NCI-H2171 (cell line): ENCODE data around the gene OLFM1.
A peak's percentile ranks its signal among the peaks of the same experiment; 100 is the strongest.
"Not testable (repeated sequence)": the region's sequence is repeated elsewhere in the genome, so short reads cannot be mapped to it uniquely, and the experiment has no call there.

ENCODE experiments used
- DNase-seq: peaks from one replicate; lab custom pipeline; 2025; lab: John Stamatoyannopoulos, UW

OLFM1 gene

DNA sequence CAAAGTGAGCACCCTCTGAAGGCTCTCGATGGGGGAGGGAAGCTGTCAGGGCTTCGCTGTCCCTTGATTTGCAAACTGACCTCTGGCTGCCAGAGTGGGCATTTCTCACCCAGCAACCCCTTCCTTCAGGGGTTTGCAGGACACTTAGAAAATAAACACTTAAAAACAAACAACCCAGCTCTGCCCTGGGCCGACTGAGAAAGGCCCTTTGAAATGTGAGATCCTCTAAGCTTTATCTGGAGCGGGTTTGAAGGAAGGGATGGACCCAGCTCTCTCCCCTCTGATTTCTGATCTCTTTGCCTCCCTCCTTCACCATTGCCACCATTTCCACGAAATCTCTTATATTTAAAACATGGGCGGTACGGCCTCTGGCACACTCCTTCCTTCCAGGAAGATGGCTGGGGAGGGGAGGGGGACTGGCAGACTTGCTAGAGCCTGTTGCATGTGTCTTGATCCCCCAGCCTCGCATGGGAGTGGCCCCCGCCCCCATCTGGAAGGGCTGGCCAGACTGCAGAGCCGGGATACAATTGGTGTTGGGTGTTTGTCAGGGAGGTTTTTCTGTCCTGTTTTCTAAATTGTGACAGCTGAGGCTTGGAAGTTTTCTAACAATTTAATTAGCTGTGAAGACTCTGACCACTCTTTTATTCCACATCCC, 20.2 kb downstream of the OLFM1 start:
- no peak for DNase-seq

- DNase-seq = no peak
These were observed 21.5 kb downstream of the OLFM1 start for GRCh38 chr9:135108831-135109510.

DNA sequence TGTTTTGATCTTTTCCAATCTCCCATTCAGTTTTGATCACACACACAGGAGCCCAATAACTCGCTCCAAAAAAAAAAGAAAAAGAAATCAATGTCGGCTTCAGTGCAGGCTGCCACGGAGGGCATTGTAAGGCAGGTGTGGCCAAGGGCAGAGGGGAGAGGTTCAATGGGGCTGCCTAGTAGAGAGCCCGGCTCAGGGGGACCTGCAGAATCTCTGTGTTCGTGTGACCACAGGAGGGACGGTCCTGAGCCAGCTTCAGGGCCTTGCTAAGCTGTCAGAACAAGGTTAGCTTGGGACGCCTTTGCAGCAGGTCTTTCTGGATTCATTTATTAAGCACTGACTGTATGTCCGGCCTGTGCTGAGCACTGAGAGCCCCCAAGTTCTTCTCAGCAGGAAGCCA, 22.2 kb downstream of the OLFM1 start:
- no peak for DNase-seq

GRCh38 chr9:135110416-135110815, 22.9 kb downstream of the OLFM1 start:
- no peak for DNase-seq

GRCh38 chr9:135111600-135111999, 24.1 kb downstream of the OLFM1 start:
- not testable (repeated sequence) for DNase-seq

- no peak for DNase-seq
These were observed 28.9 kb downstream of the OLFM1 start for GRCh38 chr9:135116371-135116770.

- peak; percentile 53 for DNase-seq
These were observed 29.4 kb downstream of the OLFM1 start for GRCh38 chr9:135116881-135117280.

- DNase-seq = no peak
These were observed 29.8 kb downstream of the OLFM1 start for GRCh38 chr9:135117281-135117680.

DNA sequence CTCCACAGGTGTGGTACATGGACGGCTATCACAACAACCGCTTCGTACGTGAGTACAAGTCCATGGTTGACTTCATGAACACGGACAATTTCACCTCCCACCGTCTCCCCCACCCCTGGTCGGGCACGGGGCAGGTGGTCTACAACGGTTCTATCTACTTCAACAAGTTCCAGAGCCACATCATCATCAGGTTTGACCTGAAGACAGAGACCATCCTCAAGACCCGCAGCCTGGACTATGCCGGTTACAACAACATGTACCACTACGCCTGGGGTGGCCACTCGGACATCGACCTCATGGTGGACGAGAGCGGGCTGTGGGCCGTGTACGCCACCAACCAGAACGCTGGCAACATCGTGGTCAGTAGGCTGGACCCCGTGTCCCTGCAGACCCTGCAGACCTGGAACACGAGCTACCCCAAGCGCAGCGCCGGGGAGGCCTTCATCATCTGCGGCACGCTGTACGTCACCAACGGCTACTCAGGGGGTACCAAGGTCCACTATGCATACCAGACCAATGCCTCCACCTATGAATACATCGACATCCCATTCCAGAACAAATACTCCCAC, 32.1 kb downstream of the OLFM1 start:
- DNase-seq = no peak

DNA sequence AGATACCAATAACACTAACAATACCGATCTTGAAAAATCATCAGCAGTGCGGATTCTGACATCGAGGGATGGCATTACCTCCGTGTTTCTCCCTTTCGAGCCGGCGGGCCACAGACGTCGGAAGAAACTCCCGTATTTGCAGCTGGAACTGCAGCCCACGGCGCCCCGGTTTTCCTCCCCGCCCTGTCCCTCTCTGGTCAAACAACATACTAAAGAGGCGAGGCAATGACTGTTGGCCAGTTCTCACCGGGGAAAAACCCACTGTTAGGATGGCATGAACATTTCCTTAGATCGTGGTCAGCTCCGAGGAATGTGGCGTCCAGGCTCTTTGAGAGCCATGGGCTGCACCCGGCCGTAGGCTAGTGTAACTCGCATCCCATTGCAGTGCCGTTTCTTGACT, 32.8 kb downstream of the OLFM1 start:
- no peak for DNase-seq

DNA sequence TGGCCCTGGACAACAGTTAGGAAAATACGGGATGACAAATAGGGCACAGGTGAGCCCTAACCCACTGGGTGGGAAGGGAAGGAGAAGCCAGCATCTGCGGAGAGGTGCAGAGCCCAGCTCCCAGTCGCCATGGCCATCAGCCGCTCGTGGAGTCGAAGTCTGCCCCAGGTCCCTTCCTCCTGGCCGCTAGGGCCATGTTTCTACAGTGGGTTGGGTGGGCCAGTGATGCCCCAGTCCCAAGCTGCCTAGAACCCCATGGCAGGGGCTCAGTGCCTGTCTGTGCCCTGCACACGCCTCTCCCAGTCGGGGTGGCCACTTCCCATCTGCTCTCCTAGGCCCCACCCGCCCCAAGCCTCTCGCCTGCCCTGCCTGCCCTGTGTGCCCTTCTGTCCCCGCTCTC, 34.8 kb downstream of the OLFM1 start:
- no peak for DNase-seq

GRCh38 chr9:135123126-135123772, 35.8 kb downstream of the OLFM1 start:
- DNase-seq = no peak

GRCh38 chr9:135123773-135124134, 36.3 kb downstream of the OLFM1 start:
- DNase-seq = no peak

DNA sequence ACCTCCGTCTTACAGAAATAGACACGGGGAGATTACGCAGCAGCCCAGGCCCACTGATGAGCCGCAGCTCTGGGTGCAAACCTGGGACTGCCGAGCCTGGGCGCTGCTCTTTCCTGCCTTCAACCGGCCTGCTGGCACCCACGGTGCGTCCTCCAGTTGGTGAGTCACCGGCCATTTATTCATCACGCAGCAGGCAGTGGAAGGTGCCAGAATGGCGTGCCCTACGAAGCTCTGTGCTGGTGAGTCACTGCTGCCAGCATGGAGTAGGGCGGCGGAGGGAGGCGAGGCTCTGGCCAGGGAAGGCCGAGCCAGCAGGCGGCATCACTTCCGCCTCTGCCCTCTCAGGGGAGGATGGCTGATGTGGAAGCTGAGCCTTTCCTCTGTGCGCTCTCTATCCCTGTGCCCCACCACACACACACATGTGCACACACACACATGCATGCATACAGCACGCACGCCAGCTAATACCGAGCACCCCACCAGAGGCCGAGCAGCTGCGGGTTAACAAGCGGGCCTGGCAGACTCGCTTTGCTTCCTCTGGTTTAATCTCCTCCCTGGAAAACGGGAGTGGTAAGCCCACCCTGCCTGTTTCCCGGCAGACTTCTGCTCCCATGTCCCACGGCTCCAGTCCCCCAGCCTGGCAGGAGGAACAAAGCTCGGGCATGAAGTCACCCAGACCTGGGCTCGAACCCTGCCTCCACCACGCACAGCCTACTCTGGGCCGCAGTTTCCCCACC, 39.2 kb downstream of the OLFM1 start:
- no peak for DNase-seq

- DNase-seq = no peak
These were observed 40.5 kb downstream of the OLFM1 start for GRCh38 chr9:135127718-135128670.

- no peak for DNase-seq
These were observed 41.7 kb downstream of the OLFM1 start for GRCh38 chr9:135129137-135129695.

DNA sequence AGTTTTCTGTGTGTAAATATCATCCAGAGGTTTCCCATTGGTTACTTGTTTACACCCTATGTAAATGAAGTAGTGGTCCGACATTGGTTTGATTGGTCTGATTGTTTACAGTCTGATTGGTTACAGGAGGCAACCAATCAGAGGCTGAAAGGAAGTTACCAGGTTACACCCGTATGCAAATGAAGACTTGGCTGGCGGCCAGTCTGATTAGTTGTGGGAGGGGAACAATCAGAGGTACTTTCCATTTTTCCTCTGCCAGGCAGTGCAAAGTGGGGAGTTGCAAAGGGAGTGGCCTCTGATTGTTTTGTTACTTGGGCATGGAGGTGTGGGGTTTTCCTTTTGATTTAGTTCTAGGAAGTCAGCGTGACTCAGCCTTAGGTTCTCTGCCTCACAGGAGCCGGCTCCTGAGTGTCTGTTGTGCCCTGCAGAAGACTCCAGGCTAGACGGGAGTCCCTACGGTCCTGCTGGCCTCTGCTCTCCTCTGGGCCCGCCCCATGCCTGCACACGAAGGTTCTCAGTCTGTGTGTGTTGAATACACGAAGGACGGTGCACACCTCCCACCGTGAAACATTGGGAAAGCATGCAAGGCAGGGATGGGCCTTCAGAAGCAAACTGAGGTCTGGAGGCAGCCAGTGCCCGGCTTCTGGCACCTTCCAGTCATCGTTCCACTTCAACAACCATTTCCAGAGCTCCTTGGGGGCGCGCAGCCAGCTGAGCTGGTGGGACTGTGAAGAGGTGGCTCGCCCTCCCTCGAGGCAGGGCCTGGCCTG, 42.9 kb downstream of the OLFM1 start:
- DNase-seq = peak; percentile 69

DNA sequence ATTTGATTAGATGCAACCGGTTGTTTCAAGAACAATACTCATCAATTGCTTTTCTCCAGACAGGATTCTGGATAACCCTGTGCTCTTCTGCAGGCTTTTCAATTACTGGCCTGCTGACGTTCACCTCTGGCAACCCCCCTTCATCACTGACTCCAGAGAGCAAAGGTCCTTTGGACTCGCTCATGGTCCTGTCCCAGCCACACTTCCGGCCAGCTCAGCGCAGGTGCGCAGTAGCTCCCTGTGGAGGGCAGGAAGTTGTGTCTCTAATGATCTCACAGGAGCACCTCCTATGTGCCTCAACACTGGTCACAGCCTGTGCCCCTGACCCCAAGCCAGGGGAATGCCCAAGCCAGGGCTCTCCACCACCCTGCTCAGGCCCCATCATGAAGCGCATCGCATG, 44.0 kb downstream of the OLFM1 start:
- DNase-seq = no peak

DNA sequence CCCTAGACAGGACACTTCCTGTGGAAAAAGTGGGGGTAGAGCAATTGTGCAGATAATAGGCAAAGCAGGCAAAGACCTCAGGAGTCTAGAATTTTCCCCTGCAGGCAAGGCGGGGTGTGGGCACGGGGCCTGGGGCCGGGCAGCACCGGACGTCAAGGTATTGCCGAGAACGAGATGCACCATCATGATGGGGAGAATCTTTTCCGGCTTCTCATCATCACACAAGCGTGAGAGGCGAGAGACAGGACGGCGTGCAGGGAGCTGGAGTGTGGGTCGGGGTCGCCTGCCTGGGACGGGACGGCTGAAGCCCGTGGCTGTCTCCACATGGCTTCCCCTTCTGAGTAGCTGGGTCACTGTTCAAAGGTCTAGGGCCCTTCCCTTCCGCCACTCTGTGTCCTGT, 44.5 kb downstream of the OLFM1 start:
- DNase-seq = no peak
